Fibroblast of lung (primary cell): ENCODE measurements around the gene PAGE5. TPM values are rescaled to one million over a fixed set of nuclear protein-coding genes. Genes with fewer than 3 reads are reported as not detected.

Experiments
- DNase-seq, 2 donors: peaks; one replicate each; pipeline versions ENCODE4 v3.0.0 to v3.0.0-alpha.2; 2010; ENCODE audit warnings: low read depth in 2 of 2
- H2AFZ ChIP-seq: 2 replicates; pipeline ENCODE4 v1.5.1; 2012; ENCODE audit warnings: low read length, control low read depth, inconsistent platforms
- H3K27ac ChIP-seq: 2 replicates; pipeline ENCODE4 v1.5.1; 2011; ENCODE audit warnings: low read length, control low read depth; ENCODE audit not compliant: insufficient read depth
- H3K27me3 ChIP-seq: 2 replicates; pipeline ENCODE4 v1.5.1; 2011; ENCODE audit warnings: mild to moderate bottlenecking, low read length; ENCODE audit not compliant: control insufficient read depth, insufficient read depth
- H3K36me3 ChIP-seq: 2 replicates; pipeline ENCODE4 v1.5.1; 2011; ENCODE audit warnings: low read length; ENCODE audit not compliant: control insufficient read depth, insufficient read depth
- H3K4me1 ChIP-seq: 2 replicates; pipeline ENCODE4 v1.5.1; 2011; ENCODE audit warnings: low read length; ENCODE audit not compliant: control insufficient read depth, insufficient read depth; ENCODE audit errors: extremely low read depth
- H3K4me2 ChIP-seq: 2 replicates; pipeline ENCODE4 v1.5.1; 2011; ENCODE audit warnings: low read length, control low read depth; ENCODE audit not compliant: insufficient read depth; ENCODE audit errors: extremely low read depth
- H3K4me3 ChIP-seq, 4 experiments: fragments of 200-600 bp in 1 of 4; sonication (generic) in 1 of 4; replicated peaks in 1 of 4; 2 replicates each; pipeline ENCODE4 v1.5.1; 2011 to 2016; ENCODE audit warnings: low read length in 4 of 4, low read depth in 3 of 4, mild to moderate bottlenecking in 3 of 4, control low read depth in 2 of 4, inconsistent platforms in 1 of 4, mixed read lengths in 1 of 4; ENCODE audit not compliant: insufficient read depth in 1 of 4; ENCODE audit errors: control extremely low read depth in 1 of 4
- H3K79me2 ChIP-seq: 2 replicates; pipeline ENCODE4 v1.5.1; 2012; ENCODE audit warnings: mild to moderate bottlenecking, low read length, inconsistent platforms; ENCODE audit not compliant: control insufficient read depth, insufficient read depth
- H3K9ac ChIP-seq: 2 replicates; pipeline ENCODE4 v1.5.1; 2011; ENCODE audit warnings: mild to moderate bottlenecking, low read length, control low read depth; ENCODE audit not compliant: insufficient read depth
- H3K9me3 ChIP-seq: 2 replicates; pipeline ENCODE4 v1.5.1; 2012; ENCODE audit warnings: low read depth, low read length; ENCODE audit not compliant: control insufficient read depth, insufficient read depth
- H4K20me1 ChIP-seq: 2 replicates; pipeline ENCODE4 v1.5.1; 2011; ENCODE audit warnings: low read length; ENCODE audit not compliant: control insufficient read depth, insufficient read depth; ENCODE audit errors: extremely low read depth
- EZH2 ChIP-seq: IDR thresholded peaks from 2 replicates; pipeline ENCODE4 v1.5.1; 2012; ENCODE audit warnings: low read length, control low read depth, mild to moderate bottlenecking; ENCODE audit errors: missing control alignments
- polyA plus RNA-seq, 2 donors: library from polyadenylated mRNA; depleted of rRNA in 1 of 2; stranded (reverse) in 1 of 2; unstranded in 1 of 2; fragments of >200 nt; gene quantifications; 2 replicates each; pipeline ENCODE4 v1.2.1, GENCODE V29; 2011 to 2012; ENCODE audit warnings: missing spikeins in 1 of 2
- total RNA-seq: library from RNA; depleted of rRNA; stranded (reverse); fragments of >200 nt; gene quantifications from 2 replicates; pipeline ENCODE4 v1.2.1, GENCODE V29; 2014
- TF ChIP-seq, protein P1 (sequence below), 2 donors: IDR thresholded peaks in 1 of 2; conservative IDR thresholded peaks in 1 of 2; 1 replicate in 1 of 2; 2 replicates in 1 of 2; pipeline ENCODE4 v1.5.1; 2011 to 2012; ENCODE audit warnings: low read length in 2 of 2, control low read depth in 1 of 2, inconsistent platforms in 1 of 2, low read depth in 1 of 2, mild to moderate bottlenecking in 1 of 2

PAGE5 gene
- total and polyA plus RNA-seq, 2 donors (not counting 1 experiment from before 2014, with no cell fraction given), result 0.66 TPM; not detected in 1

DNA sequence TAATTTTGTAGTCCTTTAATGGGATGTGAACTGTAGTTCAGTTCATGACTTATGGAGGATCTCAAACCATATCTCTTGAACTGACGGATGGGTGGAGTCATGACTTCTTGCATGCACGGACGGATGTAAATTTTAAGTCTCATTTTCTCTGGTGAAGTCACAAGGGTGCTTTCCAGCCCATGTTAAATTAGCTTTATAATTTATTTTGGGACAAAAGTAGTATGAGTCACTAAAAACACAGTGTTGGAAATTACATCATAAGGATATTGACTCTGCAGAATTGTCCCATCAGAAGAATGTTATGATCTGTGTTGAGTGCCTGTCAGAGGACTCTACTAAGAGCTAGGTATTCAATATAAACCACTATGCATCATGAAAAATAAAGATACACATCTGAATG is 6.8 kb upstream of the PAGE5 start:
- TF ChIP-seq, protein P1, sequence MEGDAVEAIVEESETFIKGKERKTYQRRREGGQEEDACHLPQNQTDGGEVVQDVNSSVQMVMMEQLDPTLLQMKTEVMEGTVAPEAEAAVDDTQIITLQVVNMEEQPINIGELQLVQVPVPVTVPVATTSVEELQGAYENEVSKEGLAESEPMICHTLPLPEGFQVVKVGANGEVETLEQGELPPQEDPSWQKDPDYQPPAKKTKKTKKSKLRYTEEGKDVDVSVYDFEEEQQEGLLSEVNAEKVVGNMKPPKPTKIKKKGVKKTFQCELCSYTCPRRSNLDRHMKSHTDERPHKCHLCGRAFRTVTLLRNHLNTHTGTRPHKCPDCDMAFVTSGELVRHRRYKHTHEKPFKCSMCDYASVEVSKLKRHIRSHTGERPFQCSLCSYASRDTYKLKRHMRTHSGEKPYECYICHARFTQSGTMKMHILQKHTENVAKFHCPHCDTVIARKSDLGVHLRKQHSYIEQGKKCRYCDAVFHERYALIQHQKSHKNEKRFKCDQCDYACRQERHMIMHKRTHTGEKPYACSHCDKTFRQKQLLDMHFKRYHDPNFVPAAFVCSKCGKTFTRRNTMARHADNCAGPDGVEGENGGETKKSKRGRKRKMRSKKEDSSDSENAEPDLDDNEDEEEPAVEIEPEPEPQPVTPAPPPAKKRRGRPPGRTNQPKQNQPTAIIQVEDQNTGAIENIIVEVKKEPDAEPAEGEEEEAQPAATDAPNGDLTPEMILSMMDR (conservative IDR thresholded peaks at IDR 0.05 in 1 of 2, IDR thresholded peaks at IDR 0.05 in 1 of 2; ENCODE audit: low read depth in 1 of 2, low read length in 2 of 2), result no peak
- TF ChIP-seq EZH2, result no peak
- Histone ChIP-seq H3K4me2 (no peak overlapping the region), H2AFZ (no peak overlapping the region), H3K4me1 (no peaks in the 10 kb centered on the region), H3K9ac (no peak overlapping the region), H4K20me1 (no peaks in the 10 kb centered on the region), H3K4me3 (no peak overlapping the region), H3K79me2 (no peaks in the 10 kb centered on the region), H3K36me3 (no peaks in the 10 kb centered on the region), H3K9me3 (no peaks in the 10 kb centered on the region), H3K27me3 (no peaks in the 10 kb centered on the region), H3K27ac (no peak overlapping the region)
- no peak for DNase-seq

DNA sequence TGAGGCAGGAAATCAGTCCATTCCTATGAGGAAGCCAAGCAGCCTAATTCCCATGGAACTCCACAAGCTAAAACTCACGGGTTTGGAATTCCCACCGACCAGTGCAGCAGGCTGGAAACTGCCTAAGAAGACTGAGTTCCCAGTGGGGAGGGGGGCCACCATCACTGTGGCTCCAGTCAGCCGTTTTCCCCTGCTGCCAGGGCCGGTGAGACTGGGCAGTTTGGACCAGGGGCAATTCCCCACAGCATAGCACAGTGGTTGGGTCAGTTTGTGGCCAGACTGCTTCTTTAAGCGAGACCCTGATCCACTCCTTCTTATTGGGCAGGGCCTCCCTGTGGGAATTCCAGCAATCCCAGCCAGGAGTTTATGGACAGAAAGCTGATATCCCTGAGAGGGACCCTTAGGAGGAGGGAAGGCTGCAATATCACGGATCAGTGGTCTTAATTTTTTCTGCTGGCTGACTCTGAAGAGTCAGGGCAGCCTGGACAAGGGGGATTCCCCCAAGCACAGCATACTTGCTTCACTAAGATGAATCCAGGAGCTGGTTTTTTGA is 20.7 kb downstream of the PAGE5 start:
- no peak for TF ChIP-seq EZH2
- TF ChIP-seq, protein P1 (conservative IDR thresholded peaks at IDR 0.05 in 1 of 2, IDR thresholded peaks at IDR 0.05 in 1 of 2; ENCODE audit: low read depth in 1 of 2, low read length in 2 of 2), result no peak
- H3K27ac ChIP-seq, result no peak overlapping the region
- H3K9ac ChIP-seq, result no peak overlapping the region
- no peak overlapping the region for H2AFZ ChIP-seq
- DNase-seq, result no peak
- no peaks in the 10 kb centered on the region for H4K20me1 ChIP-seq
- no peak overlapping the region for H3K4me2 ChIP-seq
- H3K79me2 ChIP-seq, result no peaks in the 10 kb centered on the region
- H3K4me3 ChIP-seq, result no peak overlapping the region
- no peaks in the 10 kb centered on the region for H3K4me1 ChIP-seq
- no peaks in the 10 kb centered on the region for H3K36me3 ChIP-seq
- H3K9me3 ChIP-seq, result no peaks in the 10 kb centered on the region
- H3K27me3 ChIP-seq, result no peaks in the 10 kb centered on the region

DNA sequence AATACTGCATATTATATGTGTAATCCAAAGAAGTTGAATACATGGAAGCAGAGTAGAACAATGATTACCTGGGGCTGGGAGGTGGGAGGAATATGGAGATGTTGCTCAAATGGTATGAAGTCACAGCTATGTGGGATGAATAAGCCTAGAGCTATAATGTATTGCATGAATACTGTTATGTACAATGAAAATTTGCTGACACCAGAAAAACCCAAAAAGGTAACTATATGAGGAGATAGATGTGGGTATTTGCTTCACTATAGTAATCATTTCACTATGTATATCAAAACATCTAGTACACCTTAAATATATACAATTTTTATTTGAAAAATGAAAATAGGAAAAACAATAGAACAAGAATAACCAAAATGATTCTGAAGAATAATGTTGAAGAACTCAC is 33.4 kb downstream of the PAGE5 start:
- no peak overlapping the region for H3K27ac ChIP-seq
- H3K4me3 ChIP-seq, result no peak overlapping the region
- DNase-seq, result no peak
- no peaks in the 10 kb centered on the region for H3K9me3 ChIP-seq
- H3K4me1 ChIP-seq, result no peaks in the 10 kb centered on the region
- H2AFZ ChIP-seq, result no peak overlapping the region
- H3K27me3 ChIP-seq, result no peaks in the 10 kb centered on the region
- H3K4me2 ChIP-seq, result no peak overlapping the region
- no peak overlapping the region for H3K9ac ChIP-seq
- no peaks in the 10 kb centered on the region for H3K79me2 ChIP-seq
- no peaks in the 10 kb centered on the region for H3K36me3 ChIP-seq
- no peak for TF ChIP-seq EZH2
- TF ChIP-seq, protein P1 (conservative IDR thresholded peaks at IDR 0.05 in 1 of 2, IDR thresholded peaks at IDR 0.05 in 1 of 2; ENCODE audit: low read depth in 1 of 2, low read length in 2 of 2), result no peak
- H4K20me1 ChIP-seq, result no peaks in the 10 kb centered on the region
